Endothelial cell of umbilical vein (primary cell): ENCODE data around the gene S100A10. TPM values are rescaled to one million over a fixed set of nuclear protein-coding genes. Genes with fewer than 3 reads are reported as not detected.

Experiments used
- BruUV-seq: library from RNA; stranded (reverse); fragments of 400-500 nt; replicated peaks from 2 replicates; lab custom pipeline; 2021; lab: Mats Ljungman, UMichigan
- CTCF ChIA-PET: fragments of 300-600, 350-600 bp; sonication (Branson Sonifier 250); formaldehyde crosslinking; loops from one replicate; lab custom pipeline; 2021; ENCODE audit warnings: antibody characterized with exemption, inconsistent platforms; lab: Charles Lee
- POLR2A ChIA-PET: fragments of 300-600, 350-600 bp; sonication (Branson Sonifier 250); formaldehyde crosslinking; loops from one replicate; lab custom pipeline; 2021; ENCODE audit warnings: antibody characterized with exemption, inconsistent platforms; lab: Charles Lee
- DNase-seq: peaks from one replicate; pipeline ENCODE4 v3.0.0-alpha.2; 2011; ENCODE audit warnings: low read depth, low spot score
- FAIRE-seq: peaks from 2 replicates; lab custom pipeline; 2011; peaks lifted over from hg19 to GRCh38; lab: Jason Lieb, UNC
- H2AFZ ChIP-seq: 2 replicates; pipeline ENCODE4 v1.6.0; 2012; ENCODE audit warnings: low read depth, low read length, control low read depth, inconsistent platforms
- H3K27ac ChIP-seq: 2 replicates; pipeline ENCODE4 v1.5.1; 2011; ENCODE audit warnings: low read depth, mild to moderate bottlenecking, control low read depth, low read length, moderate library complexity; ENCODE audit not compliant: insufficient read depth
- H3K27me3 ChIP-seq, 2 experiments: 2 replicates each; pipeline versions ENCODE4 v1.6.0 to v1.6.1; 2011; ENCODE audit warnings: low read length in 2 of 2, mixed read lengths in 1 of 2; ENCODE audit not compliant: control insufficient read depth in 2 of 2, insufficient read depth in 2 of 2
- H3K36me3 ChIP-seq, 2 experiments: 2 replicates in 1 of 2; 3 replicates in 1 of 2; pipeline ENCODE4 v1.5.1; 2011; ENCODE audit warnings: low read length in 2 of 2, mild to moderate bottlenecking in 1 of 2, moderate library complexity in 1 of 2; ENCODE audit not compliant: control insufficient read depth in 2 of 2, insufficient read depth in 2 of 2; ENCODE audit errors: extremely low read depth in 1 of 2
- H3K4me1 ChIP-seq: 3 replicates; pipeline ENCODE4 v1.5.1; 2011; ENCODE audit warnings: mild to moderate bottlenecking, low read length; ENCODE audit not compliant: control insufficient read depth, insufficient read depth; ENCODE audit errors: extremely low read depth
- H3K4me2 ChIP-seq: 2 replicates; pipeline ENCODE4 v1.6.1; 2011; ENCODE audit warnings: low read length, control low read depth, mixed read lengths; ENCODE audit not compliant: insufficient read depth
- H3K4me3 ChIP-seq, 3 experiments: fragments of 200-600 bp in 1 of 3; sonication (generic), shearing (Covaris generic) in 1 of 3; replicated peaks in 1 of 3; 2 replicates each; pipeline ENCODE4 v1.5.1; 2011 to 2016; ENCODE audit warnings: control low read depth in 3 of 3, low read length in 3 of 3, mild to moderate bottlenecking in 2 of 3, inconsistent platforms in 1 of 3, low read depth in 1 of 3, moderate library complexity in 1 of 3; ENCODE audit not compliant: insufficient read depth in 1 of 3
- H3K79me2 ChIP-seq: 2 replicates; pipeline ENCODE4 v1.6.0; 2012; ENCODE audit warnings: low read length, inconsistent platforms; ENCODE audit not compliant: control insufficient read depth, insufficient read depth
- H3K9ac ChIP-seq: replicated peaks from 2 replicates; pipeline ENCODE3; 2011; ENCODE audit warnings: low read length, control low read depth; ENCODE audit not compliant: insufficient read depth; ENCODE audit errors: extremely low read depth
- H3K9me1 ChIP-seq: replicated peaks from 3 replicates; pipeline ENCODE4 v1.6.0; 2011; ENCODE audit warnings: mild to moderate bottlenecking, low read length; ENCODE audit not compliant: control insufficient read depth, insufficient read depth; ENCODE audit errors: extremely low read depth
- H3K9me3 ChIP-seq: replicated peaks from 2 replicates; pipeline ENCODE4 v1.5.1; 2012; ENCODE audit warnings: low read length, inconsistent platforms; ENCODE audit not compliant: control insufficient read depth, insufficient read depth
- H4K20me1 ChIP-seq: replicated peaks from 2 replicates; pipeline ENCODE3; 2011; ENCODE audit warnings: mild to moderate bottlenecking, low read length; ENCODE audit not compliant: control insufficient read depth, insufficient read depth; ENCODE audit errors: extremely low read depth
- CTCF ChIP-seq, 2 donors: IDR thresholded peaks; 1 replicate in 1 of 2; 2 replicates in 1 of 2; pipeline ENCODE4 v1.5.1; 2011; ENCODE audit warnings: low read length in 2 of 2, mild to moderate bottlenecking in 2 of 2, moderate library complexity in 2 of 2, control low read depth in 1 of 2, inconsistent platforms in 1 of 2, low read depth in 1 of 2; ENCODE audit not compliant: insufficient read depth in 1 of 2; ENCODE audit errors: extremely low read depth in 1 of 2
- EZH2 ChIP-seq: IDR thresholded peaks from 2 replicates; pipeline ENCODE4 v1.6.1; 2012; ENCODE audit warnings: borderline replicate concordance, low read depth, mild to moderate bottlenecking, moderate library complexity, low read length, inconsistent platforms; ENCODE audit not compliant: severe bottlenecking
- FOS ChIP-seq: IDR thresholded peaks from 2 replicates; pipeline ENCODE4 v1.6.1; 2011; ENCODE audit warnings: mild to moderate bottlenecking, low read length, moderate library complexity, borderline replicate concordance; ENCODE audit not compliant: insufficient read depth
- GATA2 ChIP-seq: IDR thresholded peaks from 2 replicates; pipeline ENCODE4 v1.7.0; 2011; ENCODE audit warnings: low read depth, mild to moderate bottlenecking, moderate library complexity, mixed read lengths, low read length; ENCODE audit not compliant: insufficient read length, insufficient read depth
- JUN ChIP-seq: IDR thresholded peaks from 2 replicates; pipeline ENCODE4 v1.6.1; 2011; ENCODE audit warnings: borderline replicate concordance, low read depth; ENCODE audit not compliant: insufficient read length, insufficient read depth
- MAX ChIP-seq: IDR thresholded peaks from 2 replicates; pipeline ENCODE4 v1.6.1; 2011; ENCODE audit not compliant: insufficient read depth, insufficient read length
- MYC ChIP-seq: IDR thresholded peaks from one replicate; pipeline ENCODE4 v1.6.1; 2011; ENCODE audit warnings: mild to moderate bottlenecking, low read depth, low read length
- POLR2A ChIP-seq: IDR thresholded peaks from 2 replicates; pipeline ENCODE4 v1.6.1; 2012; ENCODE audit warnings: low read depth, mild to moderate bottlenecking, control low read depth, low read length
- POLR2AphosphoS5 ChIP-seq: IDR thresholded peaks from 2 replicates; pipeline ENCODE4 v1.6.1; 2012; ENCODE audit warnings: low read depth, mild to moderate bottlenecking, control low read depth, low read length, moderate library complexity; ENCODE audit not compliant: insufficient read depth
- dilution Hi-C: fragments of 300-500 bp; cut with MboI; formaldehyde crosslinking; loops from one replicate; pipeline ENCODE4 v1.15.0; 2019; ENCODE audit warnings: low sequenced_read_pairs; ENCODE audit not compliant: extremely low pct_ligation_motif_present
- intact Hi-C: fragments of 100-400 bp; cut with micrococcal nuclease; formaldehyde crosslinking; loops from one replicate; pipeline ENCODE4 v1.10.0; 2022
- polyA plus RNA-seq, 4 experiments: library from polyadenylated mRNA; depleted of rRNA in 3 of 4; stranded (reverse) in 3 of 4; unstranded in 1 of 4; fragments of >200 nt; gene quantifications; 2 replicates each; pipeline versions ENCODE4 v1.2.1 to v1.2.3, GENCODE V29; 2011 to 2012; ENCODE audit warnings: missing spikeins in 1 of 4
- total RNA-seq: library from RNA; stranded (reverse); gene quantifications from 2 replicates; pipeline ENCODE4 v1.2.3, GENCODE V29; 2021

Gene S100A10
- total and polyA plus RNA-seq, 2 donors (not counting 3 experiments of a cell fraction or from before 2014, with no cell fraction given) = 76.8 to 779 TPM

- BruUV-seq = no TSS peak
- Histone ChIP-seq H2AFZ (no peak overlapping the region), H3K27ac (no peak overlapping the region), H3K36me3 (no peaks in the 10 kb centered on the region), H3K4me1 (peaks cover 25% of the 10 kb centered on the region), H3K9me3 (no peaks in the 10 kb centered on the region), H4K20me1 (no peaks in the 10 kb centered on the region), H3K9ac (no peak overlapping the region), H3K4me2 (no peak overlapping the region), H3K9me1 (no peaks in the 10 kb centered on the region), H3K79me2 (no peaks in the 10 kb centered on the region), H3K27me3 (no peaks in the 10 kb centered on the region), H3K4me3 (no peak overlapping the region)
- dilution Hi-C loops = no loop called here
- TF ChIP-seq CTCF (IDR thresholded peaks at IDR 0.05; ENCODE audit: extremely low read depth in 1 of 2, insufficient read depth in 1 of 2, low read depth in 1 of 2, low read length in 2 of 2) = no peak
- no peak for TF ChIP-seq MAX
- no peak for TF ChIP-seq POLR2AphosphoS5
- TF ChIP-seq EZH2 = no peak
- TF ChIP-seq JUN = no peak
- no peak for TF ChIP-seq FOS
- no peak for TF ChIP-seq MYC
- TF ChIP-seq GATA2 = no peak
- TF ChIP-seq POLR2A = no peak
- DNase-seq (no peak), FAIRE-seq (no peak)
- ChIA-PET POLR2A (no interaction called here), CTCF (interaction anchor here (1.2 to 10.9 kb wide), 3 partner anchors 17 to 31 kb away, joined by 3 to 435 read pairs (median 79); partner anchors contain the start of gene S100A10)
- intact Hi-C loops = no loop called here
These were observed 27.6 kb downstream of the S100A10 start for GRCh38 chr1:151966061-151966460.
